ENCODE data around the gene ATG7. TPM values are rescaled to one million over a fixed set of nuclear protein-coding genes. Genes with fewer than 3 reads are reported as not detected.

The ATG7 gene
- total RNA-seq, 1 donor from 2014 or later, result 48.5 TPM

- Histone ChIP-seq H3K27ac (peak overlapping the region; percentile 66 to 90), H3K27me3 (no peaks in the 10 kb centered on the region), H3K4me3 (no peak overlapping the region), H3K36me3 (peaks cover 10 to 22% of the 10 kb centered on the region in 2 donors), H3K9me3 (no peaks in the 10 kb centered on the region), H3K4me1 (peaks cover 25 to 80% of the 10 kb centered on the region in 2 donors)
- intact Hi-C loops (cut with DNase I), result no loop called here
- DNase-seq (ENCODE audit: low spot score in 2 of 2), result no peak
- TF ChIP-seq CTCF (IDR thresholded peaks at IDR 0.05), result no peak
These were observed 284.9 kb downstream of the ATG7 start for GRCh38 chr3:11556851-11557644.

- Histone ChIP-seq H3K4me3 (no peak overlapping the region), H3K36me3 (peaks cover 16 to 29% of the 10 kb centered on the region in 2 donors), H3K9me3 (no peaks in the 10 kb centered on the region), H3K27me3 (no peaks in the 10 kb centered on the region), H3K4me1 (peaks cover 25 to 83% of the 10 kb centered on the region in 2 donors), H3K27ac (peak overlapping the region; percentile 66 to 90)
- intact Hi-C loops (cut with DNase I), result no loop called here
- TF ChIP-seq CTCF (IDR thresholded peaks at IDR 0.05), result no peak
- no peak for DNase-seq (ENCODE audit: low spot score in 2 of 2)
These were observed 285.8 kb downstream of the ATG7 start for GRCh38 chr3:11558002-11558401.

GRCh38 chr3:11558411-11558903 is 286.3 kb downstream of the ATG7 start:
- Histone ChIP-seq H3K4me1 (peaks cover 22 to 81% of the 10 kb centered on the region in 2 donors), H3K27ac (peak overlapping the region; percentile 66 to 90), H3K27me3 (no peaks in the 10 kb centered on the region), H3K36me3 (peaks cover 20 to 34% of the 10 kb centered on the region in 2 donors), H3K4me3 (no peak overlapping the region), H3K9me3 (no peaks in the 10 kb centered on the region)
- no peak for DNase-seq (ENCODE audit: low spot score in 2 of 2)
- intact Hi-C loops (cut with DNase I), result no loop called here
- no peak for TF ChIP-seq CTCF (IDR thresholded peaks at IDR 0.05)

- H3K27me3 ChIP-seq, result no peaks in the 10 kb centered on the region
- intact Hi-C loops (cut with DNase I), result no loop called here
- DNase-seq (ENCODE audit: low spot score in 2 of 2), result no peak
- peaks cover 21 to 77% of the 10 kb centered on the region in 2 donors for H3K4me1 ChIP-seq
- peaks cover 25 to 40% of the 10 kb centered on the region in 2 donors for H3K36me3 ChIP-seq
- no peak overlapping the region for H3K4me3 ChIP-seq
- H3K27ac ChIP-seq, result peak overlapping the region; percentile 66 to 90
- TF ChIP-seq CTCF (IDR thresholded peaks at IDR 0.05), result no peak
- no peaks in the 10 kb centered on the region for H3K9me3 ChIP-seq
These were observed 287.0 kb downstream of the ATG7 start for GRCh38 chr3:11558918-11559815.

- Histone ChIP-seq H3K9me3 (no peaks in the 10 kb centered on the region), H3K36me3 (peaks cover 25 to 48% of the 10 kb centered on the region in 2 donors), H3K4me3 (no peak overlapping the region), H3K4me1 (peaks cover 17 to 75% of the 10 kb centered on the region in 2 donors), H3K27me3 (no peaks in the 10 kb centered on the region), H3K27ac (peak overlapping the region; percentile 66 to 90)
- intact Hi-C loops (cut with DNase I), result no loop called here
- no peak for DNase-seq (ENCODE audit: low spot score in 2 of 2)
- no peak for TF ChIP-seq CTCF (IDR thresholded peaks at IDR 0.05)
These were observed 287.8 kb downstream of the ATG7 start for GRCh38 chr3:11559816-11560633.

All from ascending aorta (tissue), 2 donors.